CD4-positive, alpha-beta T cell treated with Interleukin-6 at 100 ng/mL for 8 hours (primary cell): Measurements from ENCODE around the gene SLC35G6.

Source experiments
- DNase-seq: peaks from one replicate; pipeline ENCODE4 v3.0.0-alpha.2; 2020; ENCODE audit warnings: mixed read lengths, low spot score

SLC35G6 gene

GRCh38 chr17:7503521-7503920, 22.3 kb downstream of the SLC35G6 start:
- no peak for DNase-seq

- no peak for DNase-seq
Measured at GRCh38 chr17:7508145-7508544, 26.9 kb downstream of the SLC35G6 start.

DNA sequence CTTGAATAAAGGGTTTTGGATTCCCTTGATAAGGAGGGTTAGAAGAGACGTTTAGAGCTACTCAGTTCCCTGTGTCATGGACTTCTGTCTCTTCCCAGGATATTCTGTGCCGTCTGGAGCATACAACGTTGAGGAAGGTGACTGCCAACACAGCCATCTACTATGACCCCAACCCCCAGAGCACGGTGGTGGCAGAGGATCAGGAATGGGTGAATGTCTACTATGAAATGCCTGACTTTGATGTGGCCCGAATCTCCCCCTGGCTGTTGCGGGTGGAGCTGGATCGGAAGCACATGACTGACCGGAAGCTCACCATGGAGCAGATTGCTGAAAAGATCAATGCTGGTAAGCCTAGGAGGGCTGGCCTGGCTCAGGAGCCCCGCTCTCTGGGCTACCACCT, 27.6 kb downstream of the SLC35G6 start:
- no peak for DNase-seq

GRCh38 chr17:7509937-7510336, 28.7 kb downstream of the SLC35G6 start:
- no peak for DNase-seq

- DNase-seq: no peak
Measured at GRCh38 chr17:7511108-7511507, 29.9 kb downstream of the SLC35G6 start.

DNA sequence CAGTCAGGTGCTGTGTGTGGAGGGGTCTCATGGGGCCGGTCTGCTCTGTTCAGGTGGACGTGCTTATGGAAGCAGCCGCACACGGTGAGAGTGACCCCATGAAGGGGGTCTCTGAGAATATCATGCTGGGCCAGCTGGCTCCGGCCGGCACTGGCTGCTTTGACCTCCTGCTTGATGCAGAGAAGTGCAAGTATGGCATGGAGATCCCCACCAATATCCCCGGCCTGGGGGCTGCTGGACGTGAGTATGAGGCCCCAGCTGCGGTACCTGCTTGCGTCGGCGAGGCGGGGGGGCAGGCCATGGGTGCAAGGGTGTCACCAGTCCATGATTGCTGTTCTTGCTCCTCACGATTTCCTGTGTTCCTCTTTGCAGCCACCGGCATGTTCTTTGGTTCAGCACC, 30.9 kb downstream of the SLC35G6 start:
- DNase-seq: no peak

DNA sequence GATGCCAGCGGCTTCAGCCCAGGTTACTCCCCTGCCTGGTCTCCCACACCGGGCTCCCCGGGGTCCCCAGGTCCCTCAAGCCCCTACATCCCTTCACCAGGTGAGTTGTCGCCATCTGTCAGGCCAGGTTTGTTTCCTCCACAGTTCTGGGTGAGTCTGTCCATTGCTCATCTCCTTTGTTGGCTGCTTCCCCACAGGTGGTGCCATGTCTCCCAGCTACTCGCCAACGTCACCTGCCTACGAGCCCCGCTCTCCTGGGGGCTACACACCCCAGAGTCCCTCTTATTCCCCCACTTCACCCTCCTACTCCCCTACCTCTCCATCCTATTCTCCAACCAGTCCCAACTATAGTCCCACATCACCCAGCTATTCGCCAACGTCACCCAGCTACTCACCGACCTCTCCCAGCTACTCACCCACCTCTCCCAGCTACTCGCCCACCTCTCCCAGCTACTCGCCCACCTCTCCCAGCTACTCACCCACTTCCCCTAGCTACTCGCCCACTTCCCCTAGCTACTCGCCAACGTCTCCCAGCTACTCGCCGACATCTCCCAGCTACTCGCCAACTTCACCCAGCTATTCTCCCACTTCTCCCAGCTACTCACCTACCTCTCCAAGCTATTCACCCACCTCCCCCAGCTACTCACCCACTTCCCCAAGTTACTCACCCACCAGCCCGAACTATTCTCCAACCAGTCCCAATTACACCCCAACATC, 31.7 kb downstream of the SLC35G6 start:
- no peak for DNase-seq

DNA sequence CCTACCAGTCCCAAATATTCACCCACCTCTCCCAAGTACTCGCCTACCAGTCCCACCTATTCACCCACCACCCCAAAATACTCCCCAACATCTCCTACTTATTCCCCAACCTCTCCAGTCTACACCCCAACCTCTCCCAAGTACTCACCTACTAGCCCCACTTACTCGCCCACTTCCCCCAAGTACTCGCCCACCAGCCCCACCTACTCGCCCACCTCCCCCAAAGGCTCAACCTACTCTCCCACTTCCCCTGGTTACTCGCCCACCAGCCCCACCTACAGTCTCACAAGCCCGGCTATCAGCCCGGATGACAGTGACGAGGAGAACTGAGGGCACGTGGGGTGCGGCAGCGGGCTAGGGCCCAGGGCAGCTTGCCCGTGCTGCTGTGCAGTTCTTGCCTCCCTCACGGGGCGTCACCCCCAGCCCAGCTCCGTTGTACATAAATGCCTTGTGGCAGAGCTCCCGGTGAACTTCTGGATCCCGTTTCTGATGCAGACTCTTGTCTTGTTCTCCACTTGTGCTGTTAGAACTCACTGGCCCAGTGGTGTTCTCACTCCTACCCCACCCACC, 32.7 kb downstream of the SLC35G6 start:
- DNase-seq: no peak

GRCh38 chr17:7515911-7516610, 34.8 kb downstream of the SLC35G6 start:
- no peak for DNase-seq

DNA sequence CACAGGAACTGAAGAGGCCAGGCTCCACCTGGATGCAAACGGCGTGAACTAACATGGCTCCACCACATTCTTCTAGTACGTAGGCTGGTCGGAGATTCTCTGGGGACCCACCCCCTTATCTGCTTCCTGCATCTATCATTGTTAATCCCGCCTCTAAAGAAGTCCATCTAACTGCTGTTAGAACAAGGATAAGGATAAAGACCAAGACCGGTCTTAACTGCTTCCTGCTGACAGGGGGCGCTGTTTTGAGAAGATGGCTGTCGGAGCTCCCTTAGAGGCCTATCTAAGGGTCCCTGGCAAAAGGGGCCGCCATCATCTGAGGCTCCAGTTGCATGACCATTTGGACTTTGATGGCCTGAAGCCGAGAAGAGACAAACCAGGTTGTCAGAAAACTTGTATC, 41.8 kb downstream of the SLC35G6 start:
- peak; percentile 38 for DNase-seq

- no peak for DNase-seq
Measured at GRCh38 chr17:7528842-7529241, 47.6 kb downstream of the SLC35G6 start.

DNA sequence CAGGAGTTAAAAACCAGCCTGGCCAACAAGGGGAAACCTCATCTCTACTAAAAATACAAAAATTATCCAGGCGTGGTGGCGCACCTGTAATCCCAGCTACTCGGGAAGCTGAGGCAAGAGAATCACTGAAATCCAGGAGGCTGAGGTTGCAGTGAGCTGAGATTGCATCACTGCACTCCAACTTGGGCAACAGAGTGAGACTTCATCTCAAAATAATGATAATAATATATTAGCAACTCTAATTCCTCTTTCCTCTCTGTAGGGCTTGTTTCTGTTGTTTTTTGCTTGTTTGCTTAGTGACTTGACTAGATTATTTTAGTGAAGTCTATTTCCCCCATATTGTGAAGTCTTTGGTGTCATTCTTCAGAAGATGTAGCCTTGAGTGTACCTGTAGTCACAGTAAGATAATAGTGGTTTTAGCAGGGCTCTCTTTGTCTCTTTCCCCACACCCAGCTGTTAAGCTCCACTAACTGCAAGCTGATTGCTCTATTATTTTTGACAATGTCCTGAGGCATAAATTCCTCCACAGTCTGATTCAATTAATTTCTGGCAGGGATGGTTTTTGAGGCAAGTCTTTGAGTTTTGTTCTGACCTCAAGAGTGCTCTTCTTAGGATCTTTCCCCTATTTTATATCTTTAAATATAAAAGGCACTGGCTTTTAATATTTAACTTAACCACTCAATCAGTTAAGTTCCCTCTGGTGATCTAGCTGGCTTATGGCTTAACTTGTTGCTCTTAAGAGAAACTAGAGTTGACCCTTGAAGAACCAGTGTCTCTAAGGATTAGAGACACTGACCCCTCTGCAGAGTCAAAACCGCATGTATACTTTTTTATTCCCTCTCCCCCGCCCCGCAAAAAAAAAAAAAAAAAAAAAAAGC, 49.0 kb downstream of the SLC35G6 start:
- no peak for DNase-seq
